GM18499 (cell line): ENCODE results near the gene PFKFB3.
"Not testable (repeated sequence)": the region's sequence is repeated elsewhere in the genome, so short reads cannot be mapped to it uniquely, and the experiment has no call there.

Experiments
- ATAC-seq: cut with Tn5 transposase; IDR thresholded peaks from one replicate; pipeline ENCODE4 v1.9.1; 2021; ENCODE audit warnings: moderate number of reproducible peaks; ENCODE audit not compliant: insufficient read depth, unreplicated experiment

PFKFB3 gene

GRCh38 chr10:6232225-6232807, 29.6 kb downstream of the PFKFB3 start:
- no peak for ATAC-seq

GRCh38 chr10:6232846-6233724, 30.4 kb downstream of the PFKFB3 start:
- no peak for ATAC-seq

DNA sequence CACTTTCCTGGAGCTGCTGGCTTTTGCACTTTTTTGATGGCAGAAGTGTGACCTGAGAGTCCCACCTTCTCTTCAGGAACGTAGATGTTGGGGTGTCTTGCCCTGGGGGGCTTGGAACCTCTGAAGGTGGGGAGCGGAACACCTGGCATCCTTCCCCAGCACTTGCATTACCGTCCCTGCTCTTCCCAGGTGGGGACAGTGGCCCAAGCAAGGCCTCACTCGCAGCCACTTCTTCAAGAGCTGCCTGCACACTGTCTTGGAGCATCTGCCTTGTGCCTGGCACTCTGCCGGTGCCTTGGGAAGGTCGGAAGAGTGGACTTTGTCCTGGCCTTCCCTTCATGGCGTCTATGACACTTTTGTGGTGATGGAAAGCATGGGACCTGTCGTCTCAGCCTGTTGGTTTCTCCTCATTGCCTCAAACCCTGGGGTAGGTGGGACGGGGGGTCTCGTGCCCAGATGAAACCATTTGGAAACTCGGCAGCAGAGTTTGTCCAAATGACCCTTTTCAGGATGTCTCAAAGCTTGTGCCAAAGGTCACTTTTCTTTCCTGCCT, 31.1 kb downstream of the PFKFB3 start:
- ATAC-seq = no peak

DNA sequence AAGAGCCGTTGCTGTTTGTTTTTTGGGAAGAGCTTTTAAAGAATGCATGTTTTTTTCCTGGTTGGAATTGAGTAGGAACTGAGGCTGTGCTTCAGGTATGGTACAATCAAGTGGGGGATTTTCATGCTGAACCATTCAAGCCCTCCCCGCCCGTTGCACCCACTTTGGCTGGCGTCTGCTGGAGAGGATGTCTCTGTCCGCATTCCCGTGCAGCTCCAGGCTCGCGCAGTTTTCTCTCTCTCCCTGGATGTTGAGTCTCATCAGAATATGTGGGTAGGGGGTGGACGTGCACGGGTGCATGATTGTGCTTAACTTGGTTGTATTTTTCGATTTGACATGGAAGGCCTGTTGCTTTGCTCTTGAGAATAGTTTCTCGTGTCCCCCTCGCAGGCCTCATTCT, 31.6 kb downstream of the PFKFB3 start:
- ATAC-seq = no peak

- no peak for ATAC-seq
Observed at GRCh38 chr10:6236349-6237198, 33.8 kb downstream of the PFKFB3 start.

DNA sequence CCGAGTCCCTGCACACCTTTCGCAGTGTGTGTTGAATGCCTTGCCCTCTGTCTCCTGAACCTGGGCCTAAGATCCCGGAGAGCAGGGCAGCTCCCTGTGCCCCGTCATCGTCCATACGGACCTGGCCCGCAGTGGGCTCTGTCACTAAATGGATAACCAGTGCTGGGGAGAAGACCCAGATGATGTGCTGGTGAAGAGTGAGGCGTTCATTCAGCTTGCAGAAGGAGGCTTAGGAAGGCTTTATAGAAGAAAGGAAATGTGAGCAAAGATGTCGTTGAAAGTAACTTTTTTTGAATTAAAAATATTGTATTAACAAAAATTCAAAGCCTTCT, 34.4 kb downstream of the PFKFB3 start:
- no peak for ATAC-seq

DNA sequence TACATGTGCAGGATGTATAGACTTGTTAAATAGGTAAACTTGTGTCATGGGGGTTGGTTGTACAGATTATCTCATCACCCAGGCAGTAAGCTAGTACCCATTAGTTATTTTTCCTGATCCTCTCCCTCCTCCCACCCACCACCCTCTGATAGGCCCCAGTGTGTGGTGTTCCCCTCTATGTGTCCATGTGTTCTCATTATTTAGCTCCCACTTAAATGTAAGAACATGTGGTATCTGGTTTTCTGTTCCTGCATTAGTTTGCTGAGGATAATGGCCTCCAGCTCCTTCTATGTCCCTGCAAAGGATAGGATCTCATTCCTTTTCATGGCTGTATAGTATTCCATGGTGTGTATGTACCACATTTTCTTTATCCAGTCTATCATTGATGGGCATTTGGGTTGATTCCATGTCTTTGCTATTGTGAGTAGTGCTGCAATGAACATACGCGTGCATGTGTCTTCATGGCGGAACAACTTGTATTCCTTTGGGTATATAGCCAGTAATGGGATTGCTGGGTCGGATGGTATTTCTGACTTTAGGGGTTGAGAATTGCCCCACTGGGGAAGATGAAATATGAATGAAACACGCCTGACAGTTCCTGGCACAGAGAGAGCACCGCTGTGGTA, 36.0 kb downstream of the PFKFB3 start:
- ATAC-seq = not testable (repeated sequence)

GRCh38 chr10:6239213-6239991, 36.7 kb downstream of the PFKFB3 start:
- ATAC-seq = no peak

GRCh38 chr10:6240254-6240653, 37.5 kb downstream of the PFKFB3 start:
- ATAC-seq = no peak

- no peak for ATAC-seq
Observed at GRCh38 chr10:6242089-6242488, 39.4 kb downstream of the PFKFB3 start.

DNA sequence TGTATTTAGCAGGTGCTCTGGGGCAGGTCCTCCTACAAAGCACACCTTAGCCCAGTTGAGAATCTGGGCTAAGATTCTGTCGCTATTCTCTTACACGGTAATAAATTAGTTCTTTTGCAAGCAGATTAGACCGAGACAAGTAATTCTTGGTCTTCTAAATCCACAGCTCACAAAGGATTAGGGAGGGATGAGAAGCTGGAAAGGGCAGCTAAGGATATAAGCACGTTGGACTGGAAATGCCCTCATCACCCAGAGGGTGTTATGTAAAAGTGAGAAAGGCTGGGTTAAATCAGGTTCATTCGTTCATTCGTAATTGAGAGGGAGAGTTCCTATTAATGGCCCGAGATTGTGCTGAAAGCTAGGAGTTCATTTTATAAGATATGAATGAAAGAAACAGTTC, 41.8 kb downstream of the PFKFB3 start:
- no peak for ATAC-seq

DNA sequence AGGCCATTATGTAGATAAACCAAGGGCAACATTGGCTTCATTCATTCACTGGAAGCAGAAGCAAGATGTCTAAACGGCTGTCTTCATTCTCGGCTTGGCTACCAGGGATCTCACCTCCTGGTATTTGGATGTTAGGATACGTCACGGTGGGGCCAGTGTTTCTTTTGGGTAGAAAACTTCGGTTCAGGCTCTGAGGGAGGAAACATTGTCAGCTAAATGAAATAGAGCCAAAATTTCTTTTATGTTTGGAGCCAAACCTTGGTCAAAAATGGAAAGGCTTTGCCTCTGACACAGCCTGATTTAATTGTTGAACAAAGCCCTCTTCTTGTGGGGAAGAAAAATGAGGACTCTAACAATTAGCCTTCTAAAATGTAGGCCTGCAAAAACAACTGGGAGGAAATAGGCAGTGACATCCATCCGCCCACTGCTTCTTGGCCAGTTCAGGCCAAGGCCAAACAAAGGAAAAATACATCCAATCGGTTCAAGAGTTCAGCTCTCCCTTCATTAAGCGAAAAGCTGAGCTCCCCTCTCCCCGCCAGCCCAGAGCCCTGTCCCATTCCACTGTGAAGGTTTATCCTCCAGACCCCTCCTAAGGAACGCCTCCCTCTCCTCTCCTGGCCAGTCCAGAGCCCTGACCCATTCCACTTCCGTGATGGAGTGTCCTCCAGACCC, 44.4 kb downstream of the PFKFB3 start:
- ATAC-seq = no peak

GRCh38 chr10:6248908-6249307, 46.2 kb downstream of the PFKFB3 start:
- ATAC-seq = not testable (repeated sequence)

DNA sequence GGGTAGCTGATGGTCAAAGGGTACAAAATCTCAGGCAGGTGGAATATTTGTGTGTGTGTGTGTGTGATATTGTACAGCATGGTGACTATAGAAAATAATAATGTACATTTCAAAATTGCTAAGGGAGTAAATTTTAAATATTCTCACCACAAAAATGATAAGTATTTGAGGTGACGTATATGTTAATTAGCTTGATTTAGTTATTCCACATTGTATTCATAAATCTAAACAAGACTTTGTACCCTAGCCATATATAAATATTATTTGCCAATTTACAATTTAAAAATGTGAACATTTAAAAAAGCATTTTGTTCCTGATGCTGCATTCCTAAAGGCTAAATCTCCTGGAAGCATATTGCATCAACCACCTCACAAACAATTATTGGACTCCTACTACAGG, 47.0 kb downstream of the PFKFB3 start:
- ATAC-seq = no peak

DNA sequence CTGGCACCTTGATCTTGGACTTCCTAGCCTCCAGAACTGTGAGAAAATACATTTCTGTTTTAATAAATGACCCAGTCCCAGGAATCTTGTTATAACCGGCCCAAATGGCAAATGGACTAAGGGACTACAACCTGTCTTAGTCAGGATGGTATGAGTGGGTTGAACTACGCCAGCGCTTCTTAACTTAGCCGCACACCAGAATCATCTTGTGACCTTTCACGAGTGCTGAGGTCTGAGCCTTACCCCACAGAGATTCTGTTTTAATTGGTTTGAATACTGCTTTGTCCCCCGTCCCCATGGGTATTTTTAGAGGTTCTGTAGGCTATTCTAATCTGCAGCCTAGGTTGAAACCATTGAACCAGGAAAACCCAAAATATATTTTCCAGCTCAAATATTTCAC, 48.0 kb downstream of the PFKFB3 start:
- ATAC-seq = no peak

GRCh38 chr10:6254201-6254600, 51.5 kb downstream of the PFKFB3 start:
- no peak for ATAC-seq

- no peak for ATAC-seq
Observed at GRCh38 chr10:6255548-6256061, 52.9 kb downstream of the PFKFB3 start.

DNA sequence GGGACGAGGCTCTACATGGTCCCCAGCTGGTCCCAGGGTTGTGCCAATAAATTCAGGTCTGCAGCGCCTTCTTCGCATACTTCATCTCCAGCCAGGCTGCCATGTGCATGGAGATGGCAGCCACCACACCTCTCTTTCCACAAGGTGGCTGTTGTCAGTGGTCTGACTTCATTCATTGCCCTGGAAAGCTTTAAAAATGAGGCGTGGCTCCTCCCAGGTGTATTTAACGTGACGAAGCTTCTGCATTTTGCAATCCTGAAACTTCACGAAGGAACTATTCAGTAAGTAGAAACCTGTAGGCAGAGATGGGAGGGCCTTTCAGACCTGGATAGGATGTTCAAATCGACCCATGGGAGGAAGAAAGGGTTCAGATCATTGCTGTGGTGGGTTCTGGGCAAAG, 53.7 kb downstream of the PFKFB3 start:
- no peak for ATAC-seq

DNA sequence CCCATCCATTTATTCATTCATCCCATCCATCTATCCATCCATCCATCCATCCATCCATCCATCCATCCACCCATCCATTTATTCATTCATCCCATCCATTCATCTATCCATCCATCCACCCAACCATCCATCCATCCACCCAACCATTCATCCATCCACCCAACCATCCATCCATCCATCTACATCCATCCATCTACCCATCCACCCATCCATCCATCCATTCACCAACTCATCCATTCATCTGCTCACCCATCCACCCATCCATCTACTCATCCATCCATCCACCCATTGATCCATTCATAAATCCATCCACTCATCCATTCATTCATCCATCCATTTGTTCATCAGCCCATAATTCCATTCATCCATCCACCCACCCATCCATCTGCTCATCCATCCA, 56.4 kb downstream of the PFKFB3 start:
- ATAC-seq = no peak
